Muscle layer of duodenum (tissue), 2 donors: ENCODE data around the gene PROSER2.
A peak's percentile ranks its signal among the peaks of the same experiment; 100 is the strongest.

Source experiments
- H3K27ac ChIP-seq: one replicate; pipeline ENCODE4 v1.7.0; 2013; ENCODE audit warnings: mild to moderate bottlenecking, low read length
- H3K27me3 ChIP-seq: one replicate; pipeline ENCODE4 v1.7.0; 2013; ENCODE audit warnings: low read depth, mild to moderate bottlenecking, control low read depth, low read length
- H3K36me3 ChIP-seq, 2 donors: one replicate each; pipeline ENCODE4 v1.7.0; 2013; ENCODE audit warnings: low read length in 2 of 2, control low read depth in 1 of 2, mild to moderate bottlenecking in 1 of 2; ENCODE audit not compliant: insufficient read depth in 2 of 2, control insufficient read depth in 1 of 2
- H3K4me1 ChIP-seq, 2 donors: one replicate each; pipeline ENCODE4 v1.7.0; 2013; ENCODE audit warnings: low read length in 2 of 2, mild to moderate bottlenecking in 2 of 2, control low read depth in 1 of 2, moderate library complexity in 1 of 2; ENCODE audit not compliant: insufficient read depth in 2 of 2, control insufficient read depth in 1 of 2
- H3K4me3 ChIP-seq, 2 donors: one replicate each; pipeline ENCODE4 v1.7.0; 2013; ENCODE audit warnings: low read length in 2 of 2, low read depth in 1 of 2, mild to moderate bottlenecking in 1 of 2
- H3K9me3 ChIP-seq, 2 donors: one replicate each; pipeline ENCODE4 v1.7.0; 2013; ENCODE audit warnings: low read length in 2 of 2, control low read depth in 1 of 2, mild to moderate bottlenecking in 1 of 2; ENCODE audit not compliant: control insufficient read depth in 1 of 2
- donor health status: healthy.

PROSER2 gene

DNA sequence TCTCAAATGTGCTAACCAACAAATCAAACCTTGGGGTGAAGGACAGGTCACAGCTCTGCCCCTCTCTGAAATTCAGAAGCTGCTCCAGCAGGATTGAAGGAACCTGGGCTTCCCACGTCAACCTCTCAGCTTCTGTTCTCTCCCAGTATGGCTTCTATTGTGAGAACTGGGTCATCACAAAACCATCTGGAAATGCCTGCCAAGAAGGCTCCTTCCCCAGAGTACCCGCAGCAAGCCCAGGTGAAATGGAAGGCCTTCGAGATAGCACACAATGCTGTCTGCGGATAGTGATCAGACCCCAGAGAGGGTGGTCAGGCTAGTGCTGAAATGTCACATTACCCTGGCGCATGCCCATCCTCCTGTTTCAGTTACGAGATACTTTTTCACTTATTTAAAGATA is 16.4 kb upstream of the PROSER2 start:
- Histone ChIP-seq H3K9me3 (no peaks in the 10 kb centered on the region), H3K27ac (no peak overlapping the region), H3K27me3 (no peaks in the 10 kb centered on the region), H3K36me3 (no peaks in the 10 kb centered on the region), H3K4me3 (no peak overlapping the region), H3K4me1 (no peaks in the 10 kb centered on the region)

DNA sequence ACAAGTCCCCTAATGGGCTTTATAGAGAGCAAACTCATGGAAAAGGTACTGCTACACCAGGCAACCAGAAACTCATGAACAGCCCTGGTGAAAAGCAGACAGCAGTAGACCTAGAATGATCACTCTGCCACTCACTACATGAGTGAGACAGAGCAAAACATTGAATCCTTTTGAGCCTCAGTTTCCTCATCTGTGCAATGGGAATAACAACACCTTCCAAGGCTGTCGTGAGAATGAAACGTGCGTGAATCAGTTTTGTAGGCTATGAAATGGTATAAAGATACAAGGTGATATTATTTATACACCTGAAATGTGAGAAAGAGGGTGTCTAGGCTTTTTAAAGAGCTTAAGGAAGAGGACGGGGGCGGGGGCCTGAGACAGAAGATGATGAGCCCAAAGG is 14.3 kb upstream of the PROSER2 start:
- no peaks in the 10 kb centered on the region for H3K27me3 ChIP-seq
- no peak overlapping the region for H3K27ac ChIP-seq
- H3K9me3 ChIP-seq = no peaks in the 10 kb centered on the region
- no peak overlapping the region for H3K4me3 ChIP-seq
- H3K4me1 ChIP-seq = no peaks in the 10 kb centered on the region
- no peaks in the 10 kb centered on the region for H3K36me3 ChIP-seq

DNA sequence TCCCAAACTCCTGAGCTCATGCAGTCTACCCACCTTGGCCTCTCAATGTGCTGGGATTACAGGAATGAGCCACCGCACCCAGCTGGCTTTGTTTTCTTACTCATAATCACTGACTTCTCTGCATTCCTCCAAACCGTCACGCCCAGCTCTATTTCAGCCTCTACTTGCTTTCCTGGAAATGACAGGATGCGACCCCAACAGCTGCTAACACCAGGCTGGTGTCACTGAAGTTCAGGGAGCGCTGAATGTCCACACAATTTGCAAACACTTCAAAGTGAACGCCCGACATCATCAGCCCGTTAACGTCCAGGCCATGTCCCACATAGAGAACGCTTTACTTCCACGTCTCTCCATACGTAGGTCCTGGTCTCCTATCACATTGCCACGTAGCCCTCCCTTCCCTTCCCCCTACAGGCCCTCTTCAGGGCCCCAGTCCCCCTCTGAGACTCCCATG is 12.8 kb upstream of the PROSER2 start:
- H3K4me1 ChIP-seq = no peaks in the 10 kb centered on the region
- H3K9me3 ChIP-seq = no peaks in the 10 kb centered on the region
- H3K27ac ChIP-seq = no peak overlapping the region
- H3K4me3 ChIP-seq = no peak overlapping the region
- no peaks in the 10 kb centered on the region for H3K36me3 ChIP-seq
- H3K27me3 ChIP-seq = no peaks in the 10 kb centered on the region

DNA sequence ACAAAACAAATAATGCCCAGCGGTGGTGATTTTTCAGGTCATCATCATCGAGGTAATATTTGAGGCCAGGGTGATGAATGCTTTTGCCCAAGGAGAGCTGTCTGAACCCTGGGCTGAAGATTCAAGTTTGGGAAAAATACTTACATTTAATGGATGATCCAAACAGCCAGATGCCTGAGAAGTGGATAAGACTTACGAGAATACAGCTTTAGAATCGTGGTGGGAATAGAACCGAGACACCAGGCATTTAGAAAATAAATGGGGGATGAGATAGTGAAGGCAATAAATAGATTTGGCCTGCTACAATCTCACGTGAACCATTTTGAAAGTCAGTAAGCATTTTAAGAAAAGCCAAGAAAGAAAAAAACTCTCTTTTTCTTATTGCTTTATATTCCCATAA is 12.2 kb upstream of the PROSER2 start:
- Histone ChIP-seq H3K4me3 (no peak overlapping the region), H3K4me1 (no peaks in the 10 kb centered on the region), H3K9me3 (no peaks in the 10 kb centered on the region), H3K27me3 (no peaks in the 10 kb centered on the region), H3K27ac (no peak overlapping the region), H3K36me3 (no peaks in the 10 kb centered on the region)

DNA sequence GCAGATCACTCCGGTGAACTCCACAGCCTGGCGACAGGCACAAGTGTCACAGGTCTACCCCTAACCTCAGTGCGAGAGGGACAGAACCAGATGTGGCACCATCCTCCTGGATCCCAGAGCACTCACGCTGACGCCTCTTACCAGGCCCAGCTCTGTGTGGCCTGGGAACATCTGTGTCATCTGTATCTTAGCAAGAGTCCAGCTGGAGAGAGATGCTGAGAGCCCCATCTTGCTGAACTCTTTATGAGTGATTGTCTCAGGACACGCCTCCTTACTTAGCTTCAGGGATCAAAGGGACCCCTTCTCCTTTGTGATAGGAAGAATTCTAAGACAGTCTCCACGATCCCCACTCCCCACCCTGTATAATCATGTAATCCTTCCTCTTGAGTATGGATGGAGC is 10.0 kb upstream of the PROSER2 start:
- Histone ChIP-seq H3K4me3 (no peak overlapping the region), H3K27me3 (no peaks in the 10 kb centered on the region), H3K27ac (no peak overlapping the region), H3K4me1 (no peaks in the 10 kb centered on the region), H3K9me3 (no peaks in the 10 kb centered on the region), H3K36me3 (no peaks in the 10 kb centered on the region)

DNA sequence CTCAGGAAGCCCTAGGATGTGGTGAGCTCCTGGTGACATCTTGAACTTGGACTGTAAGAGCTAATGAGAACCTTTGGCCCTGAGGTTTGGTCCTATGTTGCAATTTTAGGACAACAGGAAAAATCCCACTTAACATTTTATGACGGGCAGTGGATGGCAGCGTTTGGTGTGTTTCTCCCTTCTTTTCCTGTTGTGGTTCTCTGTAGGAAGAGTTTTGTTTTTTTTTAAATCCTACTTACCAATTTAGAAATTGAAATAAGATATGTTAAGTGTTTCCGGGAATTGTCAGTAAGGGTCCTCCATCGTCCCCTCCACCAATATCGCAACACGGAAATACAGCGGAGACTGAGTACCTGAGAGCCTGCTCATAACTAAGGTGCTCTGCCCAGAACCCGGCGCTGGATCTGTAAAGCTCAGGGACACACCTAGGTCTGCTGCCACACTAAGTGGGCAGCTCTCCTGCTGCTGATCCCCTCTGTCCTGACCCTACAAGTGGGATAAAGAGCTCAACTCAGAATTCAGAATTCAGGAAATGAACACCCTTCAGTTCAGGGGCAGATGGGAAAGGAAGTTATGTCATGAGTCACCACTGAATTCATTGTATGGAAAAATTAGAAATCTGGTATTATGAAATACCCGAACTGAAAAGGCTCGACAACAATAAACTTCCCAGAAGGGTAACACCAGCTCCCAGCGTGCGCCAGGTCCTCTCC is 9.1 kb upstream of the PROSER2 start:
- Histone ChIP-seq H3K4me1 (no peaks in the 10 kb centered on the region), H3K36me3 (no peaks in the 10 kb centered on the region), H3K27ac (no peak overlapping the region), H3K27me3 (no peaks in the 10 kb centered on the region), H3K4me3 (no peak overlapping the region), H3K9me3 (no peaks in the 10 kb centered on the region)

DNA sequence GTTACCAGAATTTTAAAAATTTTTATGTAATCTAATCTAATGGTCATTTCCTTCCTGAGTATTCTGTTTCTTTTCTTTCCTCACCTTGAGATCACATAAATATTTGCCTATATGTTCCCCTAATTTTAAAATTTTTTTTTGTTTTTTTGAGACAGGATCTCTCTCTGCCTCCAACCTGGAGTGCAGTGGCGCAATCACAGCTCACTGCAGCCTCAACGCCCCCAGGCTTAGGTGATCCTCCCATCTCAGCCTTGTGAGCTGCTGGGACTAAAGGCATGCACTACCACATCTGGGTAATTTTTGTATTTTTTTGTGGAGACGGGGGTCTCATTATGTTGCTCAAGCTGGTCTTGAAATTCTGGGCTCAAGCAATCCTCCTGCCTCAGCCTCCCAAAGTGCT is 4.1 kb upstream of the PROSER2 start:
- Histone ChIP-seq H3K27me3 (peaks cover 3% of the 10 kb centered on the region), H3K36me3 (no peaks in the 10 kb centered on the region), H3K4me3 (no peak overlapping the region), H3K9me3 (no peaks in the 10 kb centered on the region), H3K4me1 (peaks cover 0 to 10% of the 10 kb centered on the region in 2 donors), H3K27ac (no peak overlapping the region)

DNA sequence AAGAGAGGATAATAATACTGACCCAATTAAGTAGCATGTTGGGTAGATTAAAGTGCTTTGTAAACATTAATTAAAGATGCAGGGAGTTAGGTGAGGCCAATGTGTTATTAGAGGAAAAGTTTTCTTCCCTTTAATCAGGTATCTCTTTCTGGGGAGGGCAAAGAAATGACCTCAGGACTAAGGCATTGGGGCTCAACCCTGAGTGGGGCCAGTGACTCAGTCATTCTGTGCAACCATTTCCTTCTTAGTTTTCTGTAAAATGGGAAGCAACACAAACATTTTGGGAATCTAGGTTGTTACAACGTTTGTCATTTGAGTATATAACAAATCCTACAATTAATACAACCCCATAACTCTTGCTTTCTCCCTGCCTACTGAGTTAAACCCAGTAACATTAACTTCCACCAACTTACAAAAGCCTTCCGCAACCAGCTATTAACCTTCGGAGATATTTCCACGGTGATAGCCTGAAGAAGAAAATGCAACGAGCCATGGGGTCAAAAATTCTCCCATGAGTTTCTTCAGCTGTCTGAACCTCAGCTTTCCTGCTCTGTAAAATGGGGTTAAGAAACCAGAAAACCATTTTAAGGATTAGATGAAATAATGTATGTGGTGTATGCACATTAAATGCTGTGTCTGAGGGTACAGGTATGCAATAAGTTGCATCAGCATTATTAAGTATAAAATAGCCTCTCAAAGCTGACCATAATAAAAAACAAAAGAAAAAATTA is 965 bp upstream of the PROSER2 start:
- Histone ChIP-seq H3K27me3 (peaks cover 4% of the 10 kb centered on the region), H3K9me3 (no peaks in the 10 kb centered on the region), H3K4me3 (no peak overlapping the region), H3K4me1 (peaks cover 0 to 10% of the 10 kb centered on the region in 2 donors), H3K27ac (no peak overlapping the region), H3K36me3 (no peaks in the 10 kb centered on the region)

DNA sequence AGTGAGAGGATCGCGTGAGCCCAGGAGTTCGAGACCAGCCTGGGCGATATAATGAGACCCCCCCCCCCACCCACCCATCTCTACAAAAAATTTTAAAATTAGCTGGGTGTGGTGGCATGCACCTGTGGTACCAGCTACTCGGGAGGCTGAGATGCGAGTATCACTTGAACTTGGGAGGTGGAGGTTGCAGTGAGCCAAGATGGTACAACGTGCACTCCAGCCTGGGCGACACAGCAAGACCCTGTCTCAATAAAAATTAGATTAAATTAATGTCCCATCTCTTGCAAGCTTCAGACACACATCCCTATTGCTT is 391 bp upstream of the PROSER2 start:
- Histone ChIP-seq H3K9me3 (no peaks in the 10 kb centered on the region), H3K4me1 (peaks cover 0 to 10% of the 10 kb centered on the region in 2 donors), H3K27me3 (peaks cover 4% of the 10 kb centered on the region), H3K36me3 (no peaks in the 10 kb centered on the region), H3K27ac (no peak overlapping the region), H3K4me3 (peak overlapping the region in 1 of 2 donors; percentile 70)

DNA sequence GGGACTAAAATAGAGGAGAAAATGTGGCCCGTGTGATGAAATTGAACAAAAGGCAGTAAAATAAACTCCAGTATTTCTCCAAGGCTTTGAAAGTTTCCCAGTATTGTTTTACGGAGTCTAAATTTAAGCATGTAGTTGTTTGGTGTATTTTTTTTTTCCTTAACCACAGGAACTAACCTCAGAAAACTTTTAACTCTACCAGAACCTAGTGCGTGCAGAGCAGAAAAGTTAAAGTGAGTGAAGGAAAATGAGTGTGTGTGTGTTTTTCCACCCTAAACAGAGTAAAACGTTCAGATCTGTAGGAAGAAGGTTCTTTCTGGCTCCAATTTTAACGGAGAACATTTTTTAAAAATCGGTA is 812 bp downstream of the PROSER2 start:
- Histone ChIP-seq H3K4me1 (peaks cover 0 to 10% of the 10 kb centered on the region in 2 donors), H3K27me3 (peaks cover 4% of the 10 kb centered on the region), H3K36me3 (no peaks in the 10 kb centered on the region), H3K9me3 (no peaks in the 10 kb centered on the region), H3K27ac (no peak overlapping the region), H3K4me3 (peak overlapping the region; percentile 37 to 70)

DNA sequence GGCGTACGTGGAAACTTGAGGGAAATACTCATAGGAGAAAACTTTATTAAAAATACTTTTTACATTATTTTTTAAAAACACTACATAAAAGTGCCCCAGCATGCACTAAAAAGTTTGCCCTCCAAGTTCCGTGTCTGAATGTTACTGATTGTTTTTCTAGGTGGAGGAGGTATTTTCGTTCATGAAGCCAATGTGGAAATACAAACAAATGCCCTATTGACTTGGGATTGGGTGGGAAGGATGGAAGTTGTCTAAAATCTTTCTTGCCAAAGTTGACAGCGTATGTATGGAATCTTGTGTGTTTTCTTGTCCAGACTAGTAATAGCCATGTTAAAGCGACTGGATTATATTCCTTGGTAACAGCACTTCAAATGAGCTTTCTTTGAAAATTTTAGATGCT is 1.2 kb downstream of the PROSER2 start:
- Histone ChIP-seq H3K4me3 (peak overlapping the region in 1 of 2 donors; percentile 37), H3K36me3 (no peaks in the 10 kb centered on the region), H3K27ac (no peak overlapping the region), H3K27me3 (peaks cover 4% of the 10 kb centered on the region), H3K9me3 (no peaks in the 10 kb centered on the region), H3K4me1 (peaks cover 0 to 10% of the 10 kb centered on the region in 2 donors)

DNA sequence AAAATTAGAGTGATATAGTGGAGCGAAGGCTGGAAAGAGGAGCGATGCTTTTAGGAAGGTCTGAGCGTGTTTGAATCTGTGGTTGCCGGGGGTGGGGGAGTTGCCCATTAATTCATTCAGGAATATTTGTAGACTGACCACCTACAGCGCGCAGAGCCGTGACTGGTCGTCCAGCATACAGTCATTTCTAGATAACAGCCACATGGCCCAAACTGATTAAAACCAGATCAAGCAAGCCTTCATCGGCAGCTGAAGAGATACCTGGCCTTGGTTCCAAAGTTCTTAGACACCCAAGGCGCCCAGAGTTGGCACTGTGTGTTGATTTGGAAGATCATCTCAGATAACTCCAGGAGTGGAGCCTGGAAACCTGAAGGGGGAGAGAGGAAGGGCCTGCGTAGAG is 1.7 kb downstream of the PROSER2 start:
- no peaks in the 10 kb centered on the region for H3K9me3 ChIP-seq
- H3K4me3 ChIP-seq = peak overlapping the region in 1 of 2 donors; percentile 12
- H3K27me3 ChIP-seq = peaks cover 4% of the 10 kb centered on the region
- H3K36me3 ChIP-seq = no peaks in the 10 kb centered on the region
- H3K4me1 ChIP-seq = peaks cover 0 to 10% of the 10 kb centered on the region in 2 donors
- H3K27ac ChIP-seq = no peak overlapping the region
